ENCODE results near the gene PNPLA3. TPM values are rescaled to one million over a fixed set of nuclear protein-coding genes. Genes with fewer than 3 reads are reported as not detected.

PNPLA3 gene
- total and polyA plus RNA-seq, 4 donors = 0.41 to 2.2 (median 0.99) TPM

GRCh38 chr22:43928908-43929307 is 5.3 kb downstream of the PNPLA3 start:
- Histone ChIP-seq H3K27ac (ENCODE audit: low read depth in 1 of 2, low read length in 1 of 2) (no peak overlapping the region), H3K27me3 (ENCODE audit: control insufficient read depth in 3 of 3, insufficient read depth in 3 of 3, low read length in 2 of 3) (peaks cover 0 to 4% (median 0%) of the 10 kb centered on the region in 3 donors), H3K4me3 (no peak overlapping the region), H3K9me3 (ENCODE audit: control insufficient read depth in 4 of 4, insufficient read depth in 3 of 4, low read length in 3 of 4) (no peaks in the 10 kb centered on the region), H3K36me3 (ENCODE audit: control insufficient read depth in 4 of 4, insufficient read depth in 4 of 4, low read length in 4 of 4) (no peaks in the 10 kb centered on the region), H3K4me1 (ENCODE audit: control insufficient read depth in 5 of 5, insufficient read depth in 5 of 5, low read length in 5 of 5) (peaks cover 0 to 5% (median 0%) of the 10 kb centered on the region in 5 donors), H3K9ac (ENCODE audit: insufficient read depth in 1 of 2, low read length in 2 of 2) (no peak overlapping the region)
- DNase-seq = no peak
- ATAC-seq (ENCODE audit: insufficient read depth, low FRiP score) = no peak
- 88% methylated on average over 6 of the region's 6 CpGs for WGBS, 2 donors
- TF ChIP-seq CTCF (IDR thresholded peaks at IDR 0.05; ENCODE audit: control extremely low read depth, extremely low read depth) = no peak

- H3K4me1 ChIP-seq (ENCODE audit: control insufficient read depth in 5 of 5, insufficient read depth in 5 of 5, low read length in 5 of 5) = no peaks in the 10 kb centered on the region
- H3K9ac ChIP-seq (ENCODE audit: insufficient read depth in 1 of 2, low read length in 2 of 2) = no peak overlapping the region
- H3K27ac ChIP-seq (ENCODE audit: low read depth in 1 of 2, low read length in 1 of 2) = no peak overlapping the region
- H3K9me3 ChIP-seq (ENCODE audit: control insufficient read depth in 4 of 4, insufficient read depth in 3 of 4, low read length in 3 of 4) = no peaks in the 10 kb centered on the region
- DNase-seq (no peak), ATAC-seq (ENCODE audit: insufficient read depth, low FRiP score) (no peak)
- 79 to 81% methylated on average over 4 of the region's 4 CpGs for WGBS, 2 donors
- H3K36me3 ChIP-seq (ENCODE audit: control insufficient read depth in 4 of 4, insufficient read depth in 4 of 4, low read length in 4 of 4) = no peaks in the 10 kb centered on the region
- no peak for TF ChIP-seq CTCF (IDR thresholded peaks at IDR 0.05; ENCODE audit: control extremely low read depth, extremely low read depth)
- no peaks in the 10 kb centered on the region for H3K27me3 ChIP-seq (ENCODE audit: control insufficient read depth in 3 of 3, insufficient read depth in 3 of 3, low read length in 2 of 3)
- H3K4me3 ChIP-seq = no peak overlapping the region
Measured at GRCh38 chr22:43931771-43932170, 8.2 kb downstream of the PNPLA3 start.

- Histone ChIP-seq H3K9me3 (ENCODE audit: control insufficient read depth in 4 of 4, insufficient read depth in 3 of 4, low read length in 3 of 4) (peaks cover 0 to 8% (median 1%) of the 10 kb centered on the region in 4 donors), H3K36me3 (ENCODE audit: control insufficient read depth in 4 of 4, insufficient read depth in 4 of 4, low read length in 4 of 4) (no peaks in the 10 kb centered on the region), H3K27ac (ENCODE audit: low read depth in 1 of 2, low read length in 1 of 2) (no peak overlapping the region), H3K4me3 (no peak overlapping the region), H3K9ac (ENCODE audit: insufficient read depth in 1 of 2, low read length in 2 of 2) (no peak overlapping the region), H3K4me1 (ENCODE audit: control insufficient read depth in 5 of 5, insufficient read depth in 5 of 5, low read length in 5 of 5) (no peaks in the 10 kb centered on the region), H3K27me3 (ENCODE audit: control insufficient read depth in 3 of 3, insufficient read depth in 3 of 3, low read length in 2 of 3) (no peaks in the 10 kb centered on the region)
- no peak for ATAC-seq (ENCODE audit: insufficient read depth, low FRiP score)
- 84 to 90% methylated on average over 6 of the region's 6 CpGs for WGBS, 2 donors
- DNase-seq = no peak
- TF ChIP-seq CTCF (IDR thresholded peaks at IDR 0.05; ENCODE audit: control extremely low read depth, extremely low read depth) = no peak
Measured at GRCh38 chr22:43941449-43941848, 17.8 kb downstream of the PNPLA3 start.

Data from lung (tissue), 12 donors.